Fibroblast of lung (primary cell): ENCODE results near the gene KLHL2. TPM values are rescaled to one million over a fixed set of nuclear protein-coding genes. Genes with fewer than 3 reads are reported as not detected.

Source experiments
- DNase-seq, 2 donors: peaks; one replicate each; pipeline versions ENCODE4 v3.0.0 to v3.0.0-alpha.2; 2010; ENCODE audit warnings: low read depth in 2 of 2
- H2AFZ ChIP-seq: 2 replicates; pipeline ENCODE4 v1.5.1; 2012; ENCODE audit warnings: low read length, control low read depth, inconsistent platforms
- H3K27ac ChIP-seq: 2 replicates; pipeline ENCODE4 v1.5.1; 2011; ENCODE audit warnings: low read length, control low read depth; ENCODE audit not compliant: insufficient read depth
- H3K27me3 ChIP-seq: 2 replicates; pipeline ENCODE4 v1.5.1; 2011; ENCODE audit warnings: mild to moderate bottlenecking, low read length; ENCODE audit not compliant: control insufficient read depth, insufficient read depth
- H3K36me3 ChIP-seq: 2 replicates; pipeline ENCODE4 v1.5.1; 2011; ENCODE audit warnings: low read length; ENCODE audit not compliant: control insufficient read depth, insufficient read depth
- H3K4me1 ChIP-seq: 2 replicates; pipeline ENCODE4 v1.5.1; 2011; ENCODE audit warnings: low read length; ENCODE audit not compliant: control insufficient read depth, insufficient read depth; ENCODE audit errors: extremely low read depth
- H3K4me2 ChIP-seq: 2 replicates; pipeline ENCODE4 v1.5.1; 2011; ENCODE audit warnings: low read length, control low read depth; ENCODE audit not compliant: insufficient read depth; ENCODE audit errors: extremely low read depth
- H3K4me3 ChIP-seq, 4 experiments: fragments of 200-600 bp in 1 of 4; sonication (generic) in 1 of 4; replicated peaks in 1 of 4; 2 replicates each; pipeline ENCODE4 v1.5.1; 2011 to 2016; ENCODE audit warnings: low read length in 4 of 4, low read depth in 3 of 4, mild to moderate bottlenecking in 3 of 4, control low read depth in 2 of 4, inconsistent platforms in 1 of 4, mixed read lengths in 1 of 4; ENCODE audit not compliant: insufficient read depth in 1 of 4; ENCODE audit errors: control extremely low read depth in 1 of 4
- H3K79me2 ChIP-seq: 2 replicates; pipeline ENCODE4 v1.5.1; 2012; ENCODE audit warnings: mild to moderate bottlenecking, low read length, inconsistent platforms; ENCODE audit not compliant: control insufficient read depth, insufficient read depth
- H3K9ac ChIP-seq: 2 replicates; pipeline ENCODE4 v1.5.1; 2011; ENCODE audit warnings: mild to moderate bottlenecking, low read length, control low read depth; ENCODE audit not compliant: insufficient read depth
- H3K9me3 ChIP-seq: 2 replicates; pipeline ENCODE4 v1.5.1; 2012; ENCODE audit warnings: low read depth, low read length; ENCODE audit not compliant: control insufficient read depth, insufficient read depth
- H4K20me1 ChIP-seq: 2 replicates; pipeline ENCODE4 v1.5.1; 2011; ENCODE audit warnings: low read length; ENCODE audit not compliant: control insufficient read depth, insufficient read depth; ENCODE audit errors: extremely low read depth
- CTCF ChIP-seq, 2 donors: IDR thresholded peaks in 1 of 2; conservative IDR thresholded peaks in 1 of 2; 1 replicate in 1 of 2; 2 replicates in 1 of 2; pipeline ENCODE4 v1.5.1; 2011 to 2012; ENCODE audit warnings: low read length in 2 of 2, control low read depth in 1 of 2, inconsistent platforms in 1 of 2, low read depth in 1 of 2, mild to moderate bottlenecking in 1 of 2
- EZH2 ChIP-seq: IDR thresholded peaks from 2 replicates; pipeline ENCODE4 v1.5.1; 2012; ENCODE audit warnings: low read length, control low read depth, mild to moderate bottlenecking; ENCODE audit errors: missing control alignments
- polyA plus RNA-seq, 2 donors: library from polyadenylated mRNA; depleted of rRNA in 1 of 2; stranded (reverse) in 1 of 2; unstranded in 1 of 2; fragments of >200 nt; gene quantifications; 2 replicates each; pipeline ENCODE4 v1.2.1, GENCODE V29; 2011 to 2012; ENCODE audit warnings: missing spikeins in 1 of 2
- total RNA-seq: library from RNA; depleted of rRNA; stranded (reverse); fragments of >200 nt; gene quantifications from 2 replicates; pipeline ENCODE4 v1.2.1, GENCODE V29; 2014

The KLHL2 gene
- total and polyA plus RNA-seq, 2 donors (not counting 1 experiment from before 2014, with no cell fraction given) = 14.5 to 26.1 TPM

- DNase-seq = no peak
Observed at GRCh38 chr4:165191814-165192499, 15.4 kb upstream of the KLHL2 start.

DNA sequence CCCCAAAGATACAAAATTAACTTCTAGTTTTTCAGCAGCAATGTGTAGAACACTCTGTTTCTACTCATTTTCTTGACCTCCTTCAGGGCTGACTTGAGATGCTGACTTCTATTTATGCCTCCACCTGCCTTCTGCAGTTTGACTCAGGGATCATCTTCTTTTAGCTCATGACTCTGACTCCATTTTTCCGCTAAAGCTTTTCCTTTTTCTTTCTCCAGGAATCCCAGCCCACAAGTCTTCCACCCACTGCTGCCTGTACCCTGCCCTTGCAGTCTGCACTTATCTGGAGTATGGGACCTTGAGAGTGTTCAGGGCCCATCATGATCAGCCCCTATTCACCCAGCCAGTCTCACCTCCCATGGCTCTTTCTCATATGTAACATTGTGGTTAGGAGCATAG is 14.9 kb upstream of the KLHL2 start:
- Histone ChIP-seq H3K4me2 (no peak overlapping the region), H3K79me2 (no peaks in the 10 kb centered on the region), H3K27me3 (no peaks in the 10 kb centered on the region), H2AFZ (no peak overlapping the region), H3K27ac (no peak overlapping the region), H3K9me3 (no peaks in the 10 kb centered on the region), H4K20me1 (no peaks in the 10 kb centered on the region), H3K4me3 (no peak overlapping the region), H3K4me1 (no peaks in the 10 kb centered on the region), H3K9ac (no peak overlapping the region), H3K36me3 (no peaks in the 10 kb centered on the region)
- TF ChIP-seq CTCF (conservative IDR thresholded peaks at IDR 0.05 in 1 of 2, IDR thresholded peaks at IDR 0.05 in 1 of 2; ENCODE audit: low read depth in 1 of 2, low read length in 2 of 2) (no peak), EZH2 (no peak)
- DNase-seq = no peak

More at GRCh38 chr4:165191814-165192499, 15.4 kb upstream of the KLHL2 start:
- Histone ChIP-seq H2AFZ (no peak overlapping the region), H4K20me1 (no peaks in the 10 kb centered on the region), H3K9ac (no peak overlapping the region), H3K36me3 (no peaks in the 10 kb centered on the region), H3K4me2 (no peak overlapping the region), H3K4me1 (no peaks in the 10 kb centered on the region), H3K79me2 (no peaks in the 10 kb centered on the region), H3K4me3 (no peak overlapping the region), H3K27me3 (no peaks in the 10 kb centered on the region), H3K27ac (no peak overlapping the region), H3K9me3 (no peaks in the 10 kb centered on the region)
- no peak for TF ChIP-seq CTCF (conservative IDR thresholded peaks at IDR 0.05 in 1 of 2, IDR thresholded peaks at IDR 0.05 in 1 of 2; ENCODE audit: low read depth in 1 of 2, low read length in 2 of 2)

- Histone ChIP-seq H3K9ac (no peak overlapping the region), H3K9me3 (no peaks in the 10 kb centered on the region), H3K27ac (no peak overlapping the region), H4K20me1 (no peaks in the 10 kb centered on the region), H2AFZ (no peak overlapping the region), H3K36me3 (no peaks in the 10 kb centered on the region), H3K4me2 (no peak overlapping the region), H3K27me3 (no peaks in the 10 kb centered on the region), H3K4me1 (no peaks in the 10 kb centered on the region), H3K79me2 (no peaks in the 10 kb centered on the region), H3K4me3 (no peak overlapping the region)
- no peak for DNase-seq
- TF ChIP-seq EZH2 = no peak
- TF ChIP-seq CTCF (conservative IDR thresholded peaks at IDR 0.05 in 1 of 2, IDR thresholded peaks at IDR 0.05 in 1 of 2; ENCODE audit: low read depth in 1 of 2, low read length in 2 of 2) = no peak
Observed at GRCh38 chr4:165192956-165193355, 14.4 kb upstream of the KLHL2 start.
